GM23338 (cell line): ENCODE data around the gene TRIB2. TPM values are rescaled to one million over a fixed set of nuclear protein-coding genes. Genes with fewer than 3 reads are reported as not detected.

ENCODE experiments used
- ATAC-seq: fragments of 200-7000 bp; cut with Tn5 transposase; 3 replicates; pipeline ENCODE4 v1.9.1; 2020
- DNase-seq: peaks from one replicate; pipeline ENCODE4 v3.0.0-alpha.2; 2015; ENCODE audit warnings: low spot score
- H2AFZ ChIP-seq: fragments of 200-600 bp; sonication (generic); 2 replicates; pipeline ENCODE4 v1.8.0; 2016; ENCODE audit warnings: antibody characterized with exemption, mild to moderate bottlenecking, moderate library complexity
- H3F3A ChIP-seq: fragments of 200-600 bp; sonication (generic); replicated peaks from 2 replicates; pipeline ENCODE4 v1.8.0; 2017; ENCODE audit warnings: antibody characterized with exemption, mixed run types, low read depth
- H3K27ac ChIP-seq: fragments of 200-600 bp; sonication (generic); 2 replicates; pipeline ENCODE4 v1.6.1; 2016; ENCODE audit warnings: low read depth
- H3K27me3 ChIP-seq: fragments of 200-600 bp; sonication (generic); 2 replicates; pipeline ENCODE4 v1.8.0; 2016; ENCODE audit warnings: mild to moderate bottlenecking, mixed run types, moderate library complexity; ENCODE audit not compliant: insufficient read depth
- H3K36me3 ChIP-seq: fragments of 200-600 bp; sonication (generic); 2 replicates; pipeline ENCODE4 v1.8.0; 2016; ENCODE audit warnings: mild to moderate bottlenecking; ENCODE audit not compliant: insufficient read depth
- H3K4me1 ChIP-seq: fragments of 200-600 bp; sonication (generic); 2 replicates; pipeline ENCODE4 v1.8.0; 2016; ENCODE audit warnings: mild to moderate bottlenecking, moderate library complexity; ENCODE audit not compliant: insufficient read depth
- H3K4me2 ChIP-seq: fragments of 200-600 bp; sonication (generic); 2 replicates; pipeline ENCODE4 v1.7.1; 2017; ENCODE audit warnings: mixed run types
- H3K4me3 ChIP-seq: fragments of 200-600 bp; sonication (generic); 2 replicates; pipeline ENCODE4 v1.6.1; 2016; ENCODE audit warnings: mixed run types
- H3K79me2 ChIP-seq: fragments of 200-600 bp; sonication (generic); replicated peaks from 2 replicates; pipeline ENCODE4 v1.8.0; 2017; ENCODE audit warnings: mild to moderate bottlenecking; ENCODE audit not compliant: insufficient read depth
- H3K9me2 ChIP-seq: fragments of 200-600 bp; sonication (generic); 2 replicates; pipeline ENCODE4 v1.8.0; 2017; ENCODE audit not compliant: insufficient read depth
- H4K20me1 ChIP-seq: fragments of 200-600 bp; sonication (generic); replicated peaks from 2 replicates; pipeline ENCODE4 v1.8.0; 2017; ENCODE audit warnings: mild to moderate bottlenecking; ENCODE audit not compliant: insufficient read depth
- H3K27ac Mint-ChIP-seq: 2 replicates; pipeline ENCODE4 v1.8.0; 2020; ENCODE audit warnings: inconsistent platforms, mild to moderate bottlenecking, moderate library complexity, mixed read lengths
- H3K27me3 Mint-ChIP-seq: 3 replicates; pipeline ENCODE4 v1.8.0; 2022; ENCODE audit warnings: low read depth, mild to moderate bottlenecking, moderate library complexity, mixed read lengths, inconsistent platforms; ENCODE audit not compliant: insufficient read depth, poor library complexity
- H3K36me3 Mint-ChIP-seq: 3 replicates; pipeline ENCODE4 v1.8.0; 2021; ENCODE audit warnings: low read depth, mild to moderate bottlenecking, inconsistent platforms, moderate library complexity, mixed read lengths
- H3K4me1 Mint-ChIP-seq: 3 replicates; pipeline ENCODE4 v1.8.0; 2020; ENCODE audit warnings: mild to moderate bottlenecking, inconsistent platforms, mixed read lengths
- H3K4me3 Mint-ChIP-seq: 3 replicates; pipeline ENCODE4 v1.8.0; 2021; ENCODE audit warnings: moderate library complexity, mild to moderate bottlenecking, inconsistent platforms, mixed read lengths
- H3K9me3 Mint-ChIP-seq: 3 replicates; pipeline ENCODE4 v1.8.0; 2020; ENCODE audit warnings: moderate library complexity, mild to moderate bottlenecking, inconsistent platforms, mixed read lengths
- CTCF ChIP-seq, 2 experiments: fragments of 200-600 bp in 1 of 2; sonication (generic) in 1 of 2; conservative IDR thresholded peaks; 2 replicates each; pipeline versions ENCODE4 v1.5.1 to v1.6.1; 2016 to 2017; ENCODE audit warnings: antibody characterized with exemption in 2 of 2, low read depth in 2 of 2, mild to moderate bottlenecking in 2 of 2, moderate library complexity in 1 of 2
- EZH2phosphoT487 ChIP-seq: fragments of 200-600 bp; sonication (generic); IDR thresholded peaks from one replicate; pipeline ENCODE4 v1.8.1; 2018; ENCODE audit warnings: antibody characterized with exemption; ENCODE audit not compliant: unreplicated experiment
- NANOG ChIP-seq: IDR thresholded peaks from 2 replicates; pipeline ENCODE4 v1.6.1; 2016; ENCODE audit warnings: antibody characterized with exemption, borderline replicate concordance
- POLR2AphosphoS5 ChIP-seq: IDR thresholded peaks from 2 replicates; pipeline ENCODE4 v1.6.1; 2016; ENCODE audit warnings: antibody characterized with exemption, low read depth
- REST ChIP-seq: IDR thresholded peaks from one replicate; pipeline ENCODE4 v1.6.1; 2018; ENCODE audit warnings: antibody characterized with exemption; ENCODE audit not compliant: unreplicated experiment
- STAT1 ChIP-seq: IDR thresholded peaks from one replicate; pipeline ENCODE4 v1.6.1; 2016; ENCODE audit warnings: antibody characterized with exemption; ENCODE audit not compliant: unreplicated experiment
- ZNF114 ChIP-seq: fragments of 250-450 bp; sonication (Bioruptor Pico); IDR thresholded peaks from 2 replicates; pipeline ENCODE4 v1.5.0; 2020; ENCODE audit warnings: mild to moderate bottlenecking, moderate library complexity
- polyA plus RNA-seq: library from polyadenylated mRNA; unstranded; fragments of >200 nt; fragmentation: Nextera tagmentation; extraction: Ambion mirVana; gene quantifications from 2 replicates; pipeline ENCODE4 v1.2.1, GENCODE V29; 2016
- total RNA-seq: library from RNA; depleted of rRNA; stranded (reverse); fragments of >200 nt; shearing (Covaris generic); gene quantifications from 2 replicates; pipeline ENCODE4 v1.2.3, GENCODE V29; 2014
- TF ChIP-seq, protein P1 (sequence below): IDR thresholded peaks from 2 replicates; pipeline ENCODE4 v1.6.1; 2016; ENCODE audit warnings: antibody characterized with exemption

The TRIB2 gene
- total and polyA plus RNA-seq, 2 experiments from 2014 or later = 40.3 to 109 TPM

DNA sequence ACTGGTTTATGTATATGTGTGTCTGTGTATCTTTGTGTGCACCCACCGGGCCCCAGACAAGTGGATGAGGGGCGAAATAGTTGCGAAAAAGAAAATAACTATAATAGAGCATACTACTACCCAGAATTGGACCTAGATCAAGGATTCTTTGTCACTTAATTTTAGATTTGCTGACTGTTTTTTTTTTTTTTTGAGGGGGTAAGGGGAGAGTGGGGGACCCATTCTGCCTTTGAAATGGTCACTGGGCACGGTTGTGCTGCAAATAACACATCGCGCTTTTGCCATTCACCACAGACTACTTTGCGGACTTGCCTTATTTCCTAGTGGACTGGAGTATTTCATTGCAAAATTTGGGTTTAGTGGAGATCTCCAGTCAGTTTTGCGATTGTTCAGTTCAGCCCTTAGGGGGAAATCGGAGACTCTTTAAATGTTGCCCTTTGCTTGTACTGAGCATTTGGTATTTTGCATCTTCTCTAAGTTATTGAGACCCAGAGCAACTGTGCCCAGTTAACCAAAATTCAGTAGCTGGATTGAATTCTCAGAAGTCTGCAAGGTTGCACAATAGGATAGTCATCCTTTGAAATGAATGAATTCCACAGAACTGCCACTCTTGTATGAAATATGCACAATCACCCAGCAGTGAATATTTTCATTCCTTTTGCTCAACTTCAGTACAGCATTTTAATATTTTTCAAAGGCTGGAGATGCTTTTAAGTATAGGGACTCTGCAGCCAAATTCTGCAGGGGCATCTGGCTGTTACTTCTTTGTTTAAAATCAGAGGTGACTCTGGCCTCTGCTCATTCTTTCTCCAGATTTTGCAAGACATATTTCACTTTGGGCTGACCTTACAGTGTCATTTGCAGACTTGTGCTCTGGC lies 2.9 kb downstream of the TRIB2 start:
- H4K20me1 ChIP-seq = peaks cover 33% of the 10 kb centered on the region
- peaks cover 13% of the 10 kb centered on the region for H3K27me3 Mint-ChIP-seq

DNA sequence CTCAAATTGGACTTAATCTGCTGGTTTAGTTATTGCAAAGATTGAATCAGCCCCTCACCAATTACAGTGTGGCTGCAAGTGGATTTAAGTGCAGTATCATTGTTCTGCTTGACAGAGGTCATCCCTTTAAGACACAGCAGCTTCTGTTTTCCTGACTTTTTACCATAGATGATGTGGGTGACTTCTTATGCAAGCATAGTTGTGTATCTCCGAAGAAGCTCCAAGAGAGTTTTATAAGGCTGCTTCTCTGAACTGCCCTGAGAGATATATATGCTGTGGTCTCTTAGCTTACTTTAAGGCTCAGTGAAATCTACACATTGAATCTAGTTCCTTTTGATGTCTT lies 3.5 kb downstream of the TRIB2 start:
- Mint-ChIP-seq H3K36me3 (peaks cover 38% of the 10 kb centered on the region), H3K4me3 (peak overlapping the region; percentile 98), H3K27me3 (peaks cover 13% of the 10 kb centered on the region), H3K9me3 (peaks cover 3% of the 10 kb centered on the region; the same call in 2 of the 3 replicates), H3K27ac (no peak overlapping the region), H3K4me1 (peaks cover 50% of the 10 kb centered on the region)
- H2AFZ ChIP-seq = no peak overlapping the region
- H3K4me1 ChIP-seq = peaks cover 40% of the 10 kb centered on the region
- peaks cover 24% of the 10 kb centered on the region for H3K27me3 ChIP-seq
- peaks cover 19% of the 10 kb centered on the region; the same call in 1 of the 2 replicates for H3K36me3 ChIP-seq
- no peaks in the 10 kb centered on the region for H3K9me2 ChIP-seq
- peak overlapping the region; percentile 92 for H3K4me2 ChIP-seq
- DNase-seq (no peak), ATAC-seq (no peak)
- no peaks in the 10 kb centered on the region for H3F3A ChIP-seq
- H3K4me3 ChIP-seq = peak overlapping the region; percentile 98
- H3K79me2 ChIP-seq = peaks cover 75% of the 10 kb centered on the region
- H4K20me1 ChIP-seq = peaks cover 33% of the 10 kb centered on the region
- no peak overlapping the region for H3K27ac ChIP-seq
- TF ChIP-seq EZH2phosphoT487 (no peak), NANOG (no peak), STAT1 (no peak), POLR2AphosphoS5 (no peak), REST (no peak), ZNF114 (no peak)
- TF ChIP-seq, protein P1, sequence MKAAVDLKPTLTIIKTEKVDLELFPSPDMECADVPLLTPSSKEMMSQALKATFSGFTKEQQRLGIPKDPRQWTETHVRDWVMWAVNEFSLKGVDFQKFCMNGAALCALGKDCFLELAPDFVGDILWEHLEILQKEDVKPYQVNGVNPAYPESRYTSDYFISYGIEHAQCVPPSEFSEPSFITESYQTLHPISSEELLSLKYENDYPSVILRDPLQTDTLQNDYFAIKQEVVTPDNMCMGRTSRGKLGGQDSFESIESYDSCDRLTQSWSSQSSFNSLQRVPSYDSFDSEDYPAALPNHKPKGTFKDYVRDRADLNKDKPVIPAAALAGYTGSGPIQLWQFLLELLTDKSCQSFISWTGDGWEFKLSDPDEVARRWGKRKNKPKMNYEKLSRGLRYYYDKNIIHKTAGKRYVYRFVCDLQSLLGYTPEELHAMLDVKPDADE = no peak

More for the DNA sequence above, 2.9 kb downstream of the TRIB2 start:
- Histone ChIP-seq H3K4me1 (peaks cover 45% of the 10 kb centered on the region), H3K36me3 (peaks cover 14% of the 10 kb centered on the region; the same call in 1 of the 2 replicates), H2AFZ (no peak overlapping the region), H3F3A (no peaks in the 10 kb centered on the region), H3K4me3 (peak overlapping the region; percentile 98), H3K9me2 (no peaks in the 10 kb centered on the region), H3K27me3 (peaks cover 24% of the 10 kb centered on the region), H3K27ac (no peak overlapping the region), H3K79me2 (peaks cover 69% of the 10 kb centered on the region), H3K4me2 (peak overlapping the region; percentile 92)
- TF ChIP-seq CTCF (conservative IDR thresholded peaks at IDR 0.05; ENCODE audit: low read depth in 2 of 2) (no peak), NANOG (no peak)
- H3K36me3 Mint-ChIP-seq = peaks cover 32% of the 10 kb centered on the region
- no peak for DNase-seq
- ATAC-seq = no peak
- peaks cover 3% of the 10 kb centered on the region; the same call in 2 of the 3 replicates for H3K9me3 Mint-ChIP-seq
- H3K27ac Mint-ChIP-seq = peak overlapping the region; percentile 94; the same call in 1 of the 2 replicates
- peak overlapping the region; percentile 98 for H3K4me3 Mint-ChIP-seq
- peaks cover 55% of the 10 kb centered on the region for H3K4me1 Mint-ChIP-seq
